Osteoblast (primary cell): Measurements from ENCODE around the gene TGFBR3L. TPM values are rescaled to one million over a fixed set of nuclear protein-coding genes. Genes with fewer than 3 reads are reported as not detected.

Source experiments
- DNase-seq: peaks from one replicate; pipeline ENCODE4 v3.0.0; 2011; ENCODE audit warnings: low spot score, mixed read lengths; ENCODE audit not compliant: insufficient read length; ENCODE audit errors: missing footprints
- H2AFZ ChIP-seq: 2 replicates; pipeline ENCODE4 v1.6.0; 2011; ENCODE audit warnings: mild to moderate bottlenecking, low read length
- H3K27ac ChIP-seq: 2 replicates; pipeline ENCODE4 v1.5.1; 2011; ENCODE audit warnings: mild to moderate bottlenecking, low read depth, low read length, moderate library complexity
- H3K27me3 ChIP-seq: 2 replicates; pipeline ENCODE4 v1.6.0; 2012; ENCODE audit warnings: mild to moderate bottlenecking, control low read depth, inconsistent platforms, low read length, moderate library complexity; ENCODE audit not compliant: insufficient read depth
- H3K36me3 ChIP-seq: 2 replicates; pipeline ENCODE4 v1.5.1; 2011; ENCODE audit warnings: mild to moderate bottlenecking, low read length, control low read depth, moderate library complexity; ENCODE audit not compliant: insufficient read depth
- H3K4me1 ChIP-seq: 2 replicates; pipeline ENCODE4 v1.5.1; 2011; ENCODE audit warnings: mild to moderate bottlenecking, low read length, control low read depth, moderate library complexity; ENCODE audit not compliant: insufficient read depth
- H3K4me2 ChIP-seq: 2 replicates; pipeline ENCODE4 v1.6.0; 2011; ENCODE audit warnings: mild to moderate bottlenecking, low read length; ENCODE audit not compliant: insufficient read depth
- H3K4me3 ChIP-seq: fragments of 200-600 bp; sonication (generic); 3 replicates; pipeline ENCODE4 v1.5.1; 2012; ENCODE audit warnings: mild to moderate bottlenecking, low read length, inconsistent platforms; ENCODE audit not compliant: insufficient read depth
- H3K79me2 ChIP-seq: 2 replicates; pipeline ENCODE4 v1.6.0; 2012; ENCODE audit warnings: mild to moderate bottlenecking, low read length, control low read depth, inconsistent platforms; ENCODE audit not compliant: insufficient read depth
- H3K9me3 ChIP-seq: 2 replicates; pipeline ENCODE4 v1.5.1; 2011; ENCODE audit warnings: low read depth, low read length, control low read depth
- H4K20me1 ChIP-seq: 2 replicates; pipeline ENCODE4 v1.6.0; 2012; ENCODE audit warnings: mild to moderate bottlenecking, low read length, control low read depth; ENCODE audit not compliant: insufficient read depth
- total RNA-seq: library from RNA; depleted of rRNA; stranded (reverse); fragments of >200 nt; gene quantifications from 2 replicates; pipeline ENCODE4 v1.2.3, GENCODE V29; 2012
- TF ChIP-seq, protein P1 (sequence below): IDR thresholded peaks from 2 replicates; pipeline ENCODE4 v1.5.1; 2011; ENCODE audit warnings: mild to moderate bottlenecking, low read depth, low read length, moderate library complexity; ENCODE audit errors: extremely low read depth

The TGFBR3L gene
- total RNA-seq, 1 donor, result under 0.01 TPM

DNA sequence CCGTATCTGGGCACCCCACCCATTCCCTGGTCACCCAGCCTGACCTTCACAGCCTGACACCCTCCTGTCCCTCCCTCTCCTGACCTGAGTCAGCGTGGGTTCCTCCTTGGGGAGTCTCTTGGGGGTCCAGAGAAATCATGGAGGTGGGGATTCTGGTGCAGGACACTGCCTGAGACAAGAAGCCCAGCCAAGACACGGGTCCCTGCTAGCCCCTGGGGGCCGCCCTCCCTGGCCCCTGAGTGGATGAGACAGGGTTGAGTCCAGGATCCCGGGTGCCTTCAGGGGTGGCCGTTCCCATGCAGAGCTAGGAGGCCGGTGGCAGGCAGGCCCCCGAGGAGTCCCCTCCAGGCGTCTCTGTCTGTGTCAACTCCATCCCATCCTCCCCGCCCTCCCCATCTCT, 9.4 kb upstream of the TGFBR3L start:
- Histone ChIP-seq H3K4me1 (peaks cover 16% of the 10 kb centered on the region), H3K79me2 (peaks cover 49% of the 10 kb centered on the region), H2AFZ (no peak overlapping the region), H3K27ac (peak overlapping the region; percentile 80), H3K27me3 (no peaks in the 10 kb centered on the region), H3K9me3 (no peaks in the 10 kb centered on the region), H3K4me2 (peak overlapping the region; percentile 98), H4K20me1 (peaks cover 36% of the 10 kb centered on the region), H3K4me3 (peak overlapping the region; percentile 94), H3K36me3 (peaks cover 2% of the 10 kb centered on the region)
- TF ChIP-seq, protein P1, sequence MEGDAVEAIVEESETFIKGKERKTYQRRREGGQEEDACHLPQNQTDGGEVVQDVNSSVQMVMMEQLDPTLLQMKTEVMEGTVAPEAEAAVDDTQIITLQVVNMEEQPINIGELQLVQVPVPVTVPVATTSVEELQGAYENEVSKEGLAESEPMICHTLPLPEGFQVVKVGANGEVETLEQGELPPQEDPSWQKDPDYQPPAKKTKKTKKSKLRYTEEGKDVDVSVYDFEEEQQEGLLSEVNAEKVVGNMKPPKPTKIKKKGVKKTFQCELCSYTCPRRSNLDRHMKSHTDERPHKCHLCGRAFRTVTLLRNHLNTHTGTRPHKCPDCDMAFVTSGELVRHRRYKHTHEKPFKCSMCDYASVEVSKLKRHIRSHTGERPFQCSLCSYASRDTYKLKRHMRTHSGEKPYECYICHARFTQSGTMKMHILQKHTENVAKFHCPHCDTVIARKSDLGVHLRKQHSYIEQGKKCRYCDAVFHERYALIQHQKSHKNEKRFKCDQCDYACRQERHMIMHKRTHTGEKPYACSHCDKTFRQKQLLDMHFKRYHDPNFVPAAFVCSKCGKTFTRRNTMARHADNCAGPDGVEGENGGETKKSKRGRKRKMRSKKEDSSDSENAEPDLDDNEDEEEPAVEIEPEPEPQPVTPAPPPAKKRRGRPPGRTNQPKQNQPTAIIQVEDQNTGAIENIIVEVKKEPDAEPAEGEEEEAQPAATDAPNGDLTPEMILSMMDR, result no peak
- peak; percentile 42 for DNase-seq

DNA sequence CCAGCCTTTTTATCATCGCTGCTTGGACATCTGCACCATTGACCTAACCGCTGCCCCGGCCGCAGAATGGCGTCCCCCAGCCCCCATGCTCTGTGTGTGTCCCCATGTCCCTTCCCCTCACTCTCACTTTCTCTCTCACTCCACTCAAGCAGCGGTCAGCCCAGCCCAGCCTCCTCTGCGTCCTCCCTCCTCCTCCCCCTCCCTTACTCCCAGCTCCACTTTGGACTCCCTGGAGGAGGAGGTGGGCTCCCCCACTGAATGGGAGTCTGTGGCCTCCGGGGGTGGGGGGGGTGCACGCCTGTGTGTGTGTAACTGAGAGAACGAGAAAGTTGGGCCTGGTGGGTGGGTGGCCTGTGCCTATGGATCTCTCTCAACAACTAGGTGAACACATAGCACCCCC, 8.8 kb upstream of the TGFBR3L start:
- Histone ChIP-seq H3K36me3 (peaks cover 6% of the 10 kb centered on the region), H2AFZ (no peak overlapping the region), H3K4me1 (peaks cover 16% of the 10 kb centered on the region), H3K4me2 (no peak overlapping the region), H3K79me2 (peaks cover 49% of the 10 kb centered on the region), H3K27me3 (no peaks in the 10 kb centered on the region), H4K20me1 (peaks cover 38% of the 10 kb centered on the region), H3K9me3 (no peaks in the 10 kb centered on the region), H3K4me3 (no peak overlapping the region), H3K27ac (no peak overlapping the region)
- TF ChIP-seq, protein P1, result no peak
- DNase-seq, result peak; percentile 69

DNA sequence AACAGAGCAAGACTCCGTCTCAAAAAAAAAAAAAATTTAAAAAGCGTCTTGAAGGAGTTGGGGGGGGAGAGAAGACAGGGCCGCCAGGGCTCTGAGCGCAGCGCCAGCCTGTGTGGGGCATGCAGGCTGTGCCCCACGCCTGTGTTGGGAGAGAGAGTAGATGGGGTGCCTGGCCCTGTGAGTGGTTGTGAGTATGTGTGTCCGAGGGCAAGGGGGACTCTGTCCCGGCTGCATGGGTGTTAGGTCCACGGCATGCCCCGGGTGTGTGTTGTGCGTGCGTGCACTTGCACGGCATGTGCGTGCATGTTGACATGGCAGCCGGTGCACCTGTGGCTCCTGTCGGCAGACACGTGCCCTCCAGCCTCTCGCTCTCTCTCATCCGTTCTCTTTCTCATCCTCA, 7.5 kb upstream of the TGFBR3L start:
- H3K4me2 ChIP-seq, result no peak overlapping the region
- H3K9me3 ChIP-seq, result no peaks in the 10 kb centered on the region
- peaks cover 38% of the 10 kb centered on the region for H4K20me1 ChIP-seq
- DNase-seq, result peak; percentile 64
- peaks cover 49% of the 10 kb centered on the region for H3K79me2 ChIP-seq
- H3K27me3 ChIP-seq, result no peaks in the 10 kb centered on the region
- peaks cover 16% of the 10 kb centered on the region for H3K4me1 ChIP-seq
- TF ChIP-seq, protein P1, result no peak
- peaks cover 11% of the 10 kb centered on the region for H3K36me3 ChIP-seq
- H3K27ac ChIP-seq, result no peak overlapping the region
- no peak overlapping the region for H2AFZ ChIP-seq
- no peak overlapping the region for H3K4me3 ChIP-seq

GRCh38 chr19:7907544-7907943, 7.1 kb upstream of the TGFBR3L start:
- no peaks in the 10 kb centered on the region for H3K9me3 ChIP-seq
- H3K36me3 ChIP-seq, result peaks cover 11% of the 10 kb centered on the region
- TF ChIP-seq, protein P1, result no peak
- no peak for DNase-seq
- peaks cover 48% of the 10 kb centered on the region for H3K79me2 ChIP-seq
- no peak overlapping the region for H3K27ac ChIP-seq
- H3K4me1 ChIP-seq, result peaks cover 14% of the 10 kb centered on the region
- no peak overlapping the region for H2AFZ ChIP-seq
- no peaks in the 10 kb centered on the region for H3K27me3 ChIP-seq
- no peak overlapping the region for H3K4me2 ChIP-seq
- H3K4me3 ChIP-seq, result no peak overlapping the region
- H4K20me1 ChIP-seq, result peaks cover 38% of the 10 kb centered on the region
